K562 (cell line): ENCODE data around the gene OTUD5. TPM values are rescaled to one million over a fixed set of nuclear protein-coding genes. Genes with fewer than 3 reads are reported as not detected.

Source experiments
- ATAC-seq: fragments of 200-7000 bp; cut with Tn5 transposase; 3 replicates; pipeline ENCODE4 v1.9.1; 2020; ENCODE audit warnings: moderate library complexity
- BruUV-seq: library from RNA; stranded (reverse); fragments of 400-500 nt; replicated peaks from 2 replicates; lab custom pipeline; 2021; lab: Mats Ljungman, UMichigan
- CTCF ChIA-PET: fragments of 300-600 bp; formaldehyde crosslinking; extraction: SDS; loops from one replicate; lab custom pipeline; 2021; ENCODE audit warnings: low intra/inter-chr PET ratio; lab: Yijun Ruan, JAX
- POLR2A ChIA-PET: fragments of 300-600, 350-650 bp; sonication (Branson Sonifier 250); formaldehyde crosslinking; extraction: SDS; loops from one replicate; lab custom pipeline; 2021; ENCODE audit warnings: antibody characterized with exemption, inconsistent platforms; lab: Yijun Ruan, JAX
- DNase-seq, 4 experiments: peaks; one replicate each; pipeline versions ENCODE4 v3.0.0 to v3.0.0-alpha.2; 2011 to 2018; ENCODE audit warnings: low spot score in 3 of 4, mixed read lengths in 3 of 4; ENCODE audit errors: extremely low read depth in 1 of 4
- FAIRE-seq: peaks from 2 replicates; lab custom pipeline; 2011; peaks lifted over from hg19 to GRCh38; lab: Jason Lieb, UNC
- H2AFZ ChIP-seq: 2 replicates; pipeline ENCODE4 v1.6.0; 2011; ENCODE audit warnings: low read depth, low read length, control low read depth, inconsistent platforms
- H3K27ac ChIP-seq: fragments of 200-600 bp; 3 replicates; pipeline ENCODE4 v1.8.0; 2011; ENCODE audit warnings: low read depth, mild to moderate bottlenecking, control low read depth, inconsistent platforms, low read length, moderate library complexity, mixed read lengths; ENCODE audit errors: extremely low read depth
- H3K27me3 ChIP-seq, 2 experiments: fragments of 300-600 bp in 1 of 2; 2 replicates in 1 of 2; 3 replicates in 1 of 2; pipeline versions ENCODE4 v1.6.0 to v1.8.0; 2011; ENCODE audit warnings: inconsistent platforms in 2 of 2, low read length in 2 of 2, mild to moderate bottlenecking in 1 of 2, mixed read lengths in 1 of 2, moderate library complexity in 1 of 2; ENCODE audit not compliant: control insufficient read depth in 2 of 2, insufficient read depth in 2 of 2
- H3K36me3 ChIP-seq: fragments of 300-600 bp; 3 replicates; pipeline ENCODE4 v1.8.0; 2011; ENCODE audit warnings: mild to moderate bottlenecking, low read length, inconsistent platforms; ENCODE audit not compliant: control insufficient read depth, insufficient read depth
- H3K4me1 ChIP-seq, 2 experiments: fragments of 200-600 bp in 1 of 2; replicated peaks in 1 of 2; 2 replicates in 1 of 2; 3 replicates in 1 of 2; pipeline versions ENCODE4 v1.5.1 to v1.8.0; 2011; ENCODE audit warnings: inconsistent platforms in 2 of 2, low read length in 2 of 2, mild to moderate bottlenecking in 1 of 2, mixed read lengths in 1 of 2, moderate library complexity in 1 of 2; ENCODE audit not compliant: control insufficient read depth in 2 of 2, insufficient read depth in 2 of 2
- H3K4me2 ChIP-seq: 2 replicates; pipeline ENCODE4 v1.6.1; 2011; ENCODE audit warnings: low read length, control low read depth, inconsistent platforms, mixed read lengths; ENCODE audit not compliant: insufficient read depth
- H3K4me3 ChIP-seq: fragments of 200-600 bp; sonication (generic), shearing (Covaris generic); 2 replicates; pipeline ENCODE4 v1.5.1; 2016; ENCODE audit warnings: control low read depth, inconsistent platforms
- H3K79me2 ChIP-seq: fragments of 200-600 bp; 3 replicates; pipeline ENCODE4 v1.8.0; 2011; ENCODE audit warnings: low read length, inconsistent platforms; ENCODE audit not compliant: control insufficient read depth, insufficient read depth
- H3K9ac ChIP-seq, 2 experiments: 2 replicates each; pipeline versions ENCODE4 v1.6.0 to v1.6.1; 2011; ENCODE audit warnings: low read depth in 2 of 2, low read length in 2 of 2, control low read depth in 1 of 2, inconsistent platforms in 1 of 2, mild to moderate bottlenecking in 1 of 2, mixed read lengths in 1 of 2; ENCODE audit not compliant: insufficient read depth in 1 of 2
- H3K9me1 ChIP-seq: one replicate; pipeline ENCODE4 v1.6.0; 2011; ENCODE audit warnings: inconsistent platforms, mild to moderate bottlenecking, low read length, moderate library complexity; ENCODE audit not compliant: control insufficient read depth, insufficient read depth
- H3K9me3 ChIP-seq: replicated peaks from 2 replicates; pipeline ENCODE4 v1.5.1; 2011; ENCODE audit warnings: low read depth, low read length, inconsistent platforms; ENCODE audit not compliant: control insufficient read depth, insufficient read depth
- H4K20me1 ChIP-seq: replicated peaks from 2 replicates; pipeline ENCODE4 v1.6.1; 2011; ENCODE audit warnings: low read length, inconsistent platforms, mixed read lengths; ENCODE audit not compliant: control insufficient read depth, insufficient read depth
- BRD9 ChIP-seq: fragments of 450-650 bp; IDR thresholded peaks from 2 replicates; pipeline ENCODE4 v1.6.1; 2018; ENCODE audit warnings: low read depth; ENCODE audit not compliant: partially characterized antibody
- CBFB ChIP-seq: sonication (generic); formaldehyde crosslinking; IDR thresholded peaks from 2 replicates; pipeline ENCODE4 v1.4.0; 2020; ENCODE audit warnings: mild to moderate bottlenecking, missing genetic modification reagents
- EGR1 ChIP-seq: fragments of 450-650 bp; conservative IDR thresholded peaks from 2 replicates; pipeline ENCODE4 v1.6.1; 2017; ENCODE audit warnings: mild to moderate bottlenecking
- ETS2 ChIP-seq: IDR thresholded peaks from 2 replicates; pipeline ENCODE4 v1.6.1; 2016; ENCODE audit warnings: borderline replicate concordance, missing genetic modification characterization, mild to moderate bottlenecking, moderate library complexity, missing compliant biosample characterization; ENCODE audit not compliant: poor library complexity, severe bottlenecking
- GATAD2B ChIP-seq: fragments of 450-650 bp; IDR thresholded peaks from 2 replicates; pipeline ENCODE4 v1.6.1; 2017; ENCODE audit warnings: mild to moderate bottlenecking, borderline replicate concordance
- KDM5B ChIP-seq: fragments of 200-600 bp; sonication (generic); IDR thresholded peaks from 2 replicates; pipeline ENCODE4 v1.6.1; 2012; ENCODE audit warnings: low read depth, mild to moderate bottlenecking, moderate library complexity, low read length, control low read depth, inconsistent platforms; ENCODE audit not compliant: insufficient replicate concordance
- MBD2 ChIP-seq: sonication (generic); IDR thresholded peaks from 2 replicates; pipeline ENCODE4 v1.6.1; 2016; ENCODE audit warnings: low read depth, borderline replicate concordance
- POLR2G ChIP-seq: fragments of 200-400 bp; formaldehyde crosslinking; IDR thresholded peaks from 2 replicates; pipeline ENCODE4 v1.6.1; 2017; ENCODE audit warnings: low read depth, mild to moderate bottlenecking, antibody characterized with exemption, low read length, moderate library complexity
- RBFOX2 ChIP-seq: fragments of 200-400 bp; formaldehyde crosslinking; IDR thresholded peaks from 2 replicates; pipeline ENCODE4 v1.6.1; 2017; ENCODE audit warnings: low read depth, mild to moderate bottlenecking, low read length, moderate library complexity
- SAFB ChIP-seq: fragments of 200-400 bp; formaldehyde crosslinking; IDR thresholded peaks from 2 replicates; pipeline ENCODE4 v1.6.1; 2017; ENCODE audit warnings: low read depth, low read length, borderline replicate concordance
- SIN3A ChIP-seq, 2 experiments: fragments of 150-350 bp in 1 of 2; IDR thresholded peaks; 2 replicates each; pipeline ENCODE4 v1.6.1; 2011 to 2016; ENCODE audit warnings: borderline replicate concordance in 2 of 2, low read depth in 2 of 2, low read length in 2 of 2, mild to moderate bottlenecking in 2 of 2, moderate library complexity in 2 of 2; ENCODE audit not compliant: control insufficient read depth in 1 of 2
- SREBF1 ChIP-seq: fragments of 150-350 bp; IDR thresholded peaks from 2 replicates; pipeline ENCODE4 v1.6.1; 2014; ENCODE audit warnings: antibody characterized with exemption, low read depth, low read length, borderline replicate concordance
- ZFX ChIP-seq: sonication (generic); formaldehyde crosslinking; IDR thresholded peaks from 2 replicates; pipeline ENCODE4 v1.8.0; 2022; ENCODE audit warnings: mild to moderate bottlenecking, missing genetic modification reagents, moderate library complexity
- ZNF12 ChIP-seq: sonication (generic); formaldehyde crosslinking; IDR thresholded peaks from 2 replicates; pipeline ENCODE4 v1.4.0; 2020; ENCODE audit warnings: mild to moderate bottlenecking, missing genetic modification reagents
- ZNF436 ChIP-seq: fragments of 250-450, 450-650 bp; sonication (Bioruptor Pico); formaldehyde crosslinking; IDR thresholded peaks from 2 replicates; pipeline ENCODE4 v1.7.0; 2020; ENCODE audit warnings: mild to moderate bottlenecking
- ZNF717 ChIP-seq: fragments of 250-450 bp; sonication (Bioruptor Pico); IDR thresholded peaks from 2 replicates; pipeline ENCODE4 v1.5.0; 2021
- ZNF780A ChIP-seq: fragments of 250-450 bp; sonication (Bioruptor Pico); IDR thresholded peaks from 2 replicates; pipeline ENCODE4 v1.5.0; 2021; ENCODE audit warnings: mild to moderate bottlenecking
- WGBS: fragments of 100-300 bp; shearing (Covaris generic); methylation state at CpG from one replicate; pipeline ENCODE4 v1.1.6; 2016; ENCODE audit warnings: low coverage, mixed read lengths; ENCODE audit not compliant: insufficient coverage; ENCODE audit errors: missing lambda C conversion rate; 5-methylcytosine and 5-hydroxymethylcytosine counted together
- in situ Hi-C: fragments of 300-500 bp; cut with MboI; formaldehyde crosslinking; loops from 4 replicates; pipeline ENCODE4 v1.15.0; 2018; ENCODE audit warnings: inconsistent platforms, mixed read lengths
- intact Hi-C: fragments of 100-400 bp; cut with micrococcal nuclease; formaldehyde crosslinking; loops from 2 replicates; pipeline ENCODE4 v1.14.2; 2022
- polyA plus RNA-seq, 8 experiments: library from polyadenylated mRNA; depleted of rRNA in 4 of 8; stranded (reverse) in 5 of 8; unstranded in 3 of 8; fragments of >200 nt; fragmentation: Nextera tagmentation in 2 of 8; fragmentation: Illumina TruSeq in 1 of 8; extraction: Ambion mirVana in 2 of 8; extraction: Trizol in 1 of 8; gene quantifications; 2 replicates each; pipeline versions ENCODE4 v1.2.1 to v1.2.3, GENCODE V29; 2011 to 2014; ENCODE audit warnings: inconsistent platforms in 1 of 8, missing spikeins in 1 of 8
- total RNA-seq, 7 experiments: library from RNA; depleted of rRNA in 6 of 7; stranded (reverse); fragments of >200 nt in 6 of 7; fragmentation: Illumina TruSeq in 2 of 7; extraction: Trizol in 2 of 7; gene quantifications; 2 replicates each; pipeline versions ENCODE4 v1.2.1 to v1.2.3, GENCODE V29; 2011 to 2021; ENCODE audit warnings: low replicate concordance in 1 of 7
- TF ChIP-seq, protein P1 (sequence below): fragments of 450-650 bp; IDR thresholded peaks from 2 replicates; pipeline ENCODE4 v1.6.1; 2018; ENCODE audit not compliant: partially characterized antibody

Gene OTUD5
- total and polyA plus RNA-seq, 9 of the 15 experiments (the other 6 are each of a cell fraction or from before 2014, with no cell fraction given): 3.6 to 102 (median 59.0) TPM

DNA sequence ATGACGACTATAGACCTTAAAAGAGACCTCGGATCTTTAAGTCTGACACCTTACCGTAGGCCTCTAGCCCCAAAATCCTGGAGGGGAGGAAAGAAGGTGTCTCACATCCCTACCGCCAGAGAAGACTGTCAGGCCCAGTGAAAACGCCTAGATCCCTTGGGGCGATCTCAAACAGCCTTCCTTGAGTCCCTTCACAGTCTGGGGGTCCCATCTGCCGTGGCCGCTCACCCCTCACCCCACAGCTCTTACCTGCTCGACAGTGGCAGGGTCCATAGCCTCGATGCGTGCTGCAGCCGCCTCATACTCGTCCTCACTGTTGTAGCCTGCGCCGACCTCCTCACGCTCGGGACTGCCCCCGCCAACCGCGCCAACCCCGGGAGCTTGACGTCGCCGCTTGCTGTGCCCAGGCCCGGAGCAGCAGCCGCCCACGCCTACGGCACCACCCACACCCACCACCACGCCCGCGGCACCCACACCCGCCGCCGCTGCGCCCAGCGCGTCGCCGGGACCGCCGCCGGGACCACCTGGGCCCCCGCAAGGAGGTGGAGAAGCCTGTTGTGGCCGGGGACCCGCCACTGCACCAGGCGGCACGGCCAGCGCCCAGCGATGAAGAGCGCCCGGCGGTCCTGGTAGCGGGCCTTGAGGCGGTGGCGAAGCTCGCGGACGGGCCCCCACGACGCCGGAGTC is 536 bp downstream of the OTUD5 start:
- ChIA-PET CTCF (interaction anchor here (0.6 kb wide), 1 partner anchor 384 kb away, joined by 4 read pairs; no protein-coding TSS in a partner anchor), POLR2A (interaction anchor here (0.6 to 2.5 kb wide), 4 partner anchors 15 to 234 kb away, joined by 3 to 10 read pairs (median 4); no protein-coding TSS in a partner anchor)
- peak overlapping the region; percentile 84 for H3K4me3 ChIP-seq
- peak overlapping the region; percentile 95 for H3K4me2 ChIP-seq
- intact Hi-C loops (loop anchor here (2.0 to 10.0 kb wide), 3 partner anchors 45 to 218 kb away; partner anchors contain the start of genes GRIPAP1 and PLP2), in situ Hi-C loops (no loop called here)
- peak in 1 of 4 experiments; percentile 42 for DNase-seq
- ATAC-seq: no peak
- H3K27me3 ChIP-seq: no peaks in the 10 kb centered on the region; a peak in 1 of 5 replicates
- no peak for FAIRE-seq
- peak overlapping the region; percentile 98 for H3K27ac ChIP-seq
- BruUV-seq: no TSS peak
- H3K9me3 ChIP-seq: no peaks in the 10 kb centered on the region
- H3K9ac ChIP-seq: peak overlapping the region; percentile 95 to 96
- H3K79me2 ChIP-seq: peaks cover 72% of the 10 kb centered on the region
- peaks cover 3% of the 10 kb centered on the region for H3K9me1 ChIP-seq
- H4K20me1 ChIP-seq: peaks cover 12% of the 10 kb centered on the region; the same call in 1 of the 2 replicates
- WGBS: under 1% methylated on average over 25 of the region's 61 CpGs
- H3K4me1 ChIP-seq: peaks cover 23 to 53% of the 10 kb centered on the region in 2 experiments
- peaks cover 49% of the 10 kb centered on the region for H3K36me3 ChIP-seq
- no peak overlapping the region for H2AFZ ChIP-seq
- TF ChIP-seq SIN3A (IDR thresholded peaks at IDR 0.05; ENCODE audit: borderline replicate concordance in 2 of 2, control insufficient read depth in 1 of 2, low read depth in 2 of 2, low read length in 2 of 2) (0 out of 4 replicates have a peak, but pooled peaks of 1 of the 2 experiments have one; percentile 6), MBD2 (no peak), ZNF717 (no peak), POLR2G (peak; percentile 47; the same call in 1 of the 2 replicates), ZFX (0 out of 2 replicates have a peak, but pooled peaks have one; percentile 6), BRD9 (no peak), ZNF780A (CRISPR knock-in tag) (no peak), SAFB (peak; percentile 59; the same call in 1 of the 2 replicates), GATAD2B (0 out of 2 replicates have a peak, but pooled peaks have one; percentile 41), RBFOX2 (peak; percentile 58; the same call in 1 of the 2 replicates), EGR1 (peak; percentile 63), CBFB (CRISPR knock-in tag) (peak; percentile 60; the same call in 1 of the 2 replicates), ETS2 (no peak), ZNF12 (CRISPR knock-in tag) (peak; percentile 56; the same call in 1 of the 2 replicates), KDM5B (peak; percentile 61), ZNF436 (no peak), SREBF1 (no peak)
- TF ChIP-seq, protein P1, sequence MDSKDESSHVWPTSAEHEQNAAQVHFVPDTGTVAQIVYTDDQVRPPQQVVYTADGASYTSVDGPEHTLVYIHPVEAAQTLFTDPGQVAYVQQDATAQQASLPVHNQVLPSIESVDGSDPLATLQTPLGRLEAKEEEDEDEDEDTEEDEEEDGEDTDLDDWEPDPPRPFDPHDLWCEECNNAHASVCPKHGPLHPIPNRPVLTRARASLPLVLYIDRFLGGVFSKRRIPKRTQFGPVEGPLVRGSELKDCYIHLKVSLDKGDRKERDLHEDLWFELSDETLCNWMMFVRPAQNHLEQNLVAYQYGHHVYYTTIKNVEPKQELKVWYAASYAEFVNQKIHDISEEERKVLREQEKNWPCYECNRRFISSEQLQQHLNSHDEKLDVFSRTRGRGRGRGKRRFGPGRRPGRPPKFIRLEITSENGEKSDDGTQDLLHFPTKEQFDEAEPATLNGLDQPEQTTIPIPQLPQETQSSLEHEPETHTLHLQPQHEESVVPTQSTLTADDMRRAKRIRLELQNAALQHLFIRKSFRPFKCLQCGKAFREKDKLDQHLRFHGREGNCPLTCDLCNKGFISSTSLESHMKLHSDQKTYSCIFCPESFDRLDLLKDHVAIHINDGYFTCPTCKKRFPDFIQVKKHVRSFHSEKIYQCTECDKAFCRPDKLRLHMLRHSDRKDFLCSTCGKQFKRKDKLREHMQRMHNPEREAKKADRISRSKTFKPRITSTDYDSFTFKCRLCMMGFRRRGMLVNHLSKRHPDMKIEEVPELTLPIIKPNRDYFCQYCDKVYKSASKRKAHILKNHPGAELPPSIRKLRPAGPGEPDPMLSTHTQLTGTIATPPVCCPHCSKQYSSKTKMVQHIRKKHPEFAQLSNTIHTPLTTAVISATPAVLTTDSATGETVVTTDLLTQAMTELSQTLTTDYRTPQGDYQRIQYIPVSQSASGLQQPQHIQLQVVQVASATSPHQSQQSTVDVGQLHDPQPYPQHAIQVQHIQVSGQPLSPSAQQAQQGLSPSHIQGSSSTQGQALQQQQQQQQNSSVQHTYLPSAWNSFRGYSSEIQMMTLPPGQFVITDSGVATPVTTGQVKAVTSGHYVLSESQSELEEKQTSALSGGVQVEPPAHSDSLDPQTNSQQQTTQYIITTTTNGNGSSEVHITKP: peak; percentile 53
